G401 (cell line): Measurements from ENCODE around the gene SUCLG1. TPM values are rescaled to one million over a fixed set of nuclear protein-coding genes. Genes with fewer than 3 reads are reported as not detected.
"Not testable (repeated sequence)": the region's sequence is repeated elsewhere in the genome, so short reads cannot be mapped to it uniquely, and the experiment has no call there.

Experiments used
- DNase-seq: peaks from one replicate; pipeline ENCODE4 v3.0.0-alpha.2; 2015; ENCODE audit warnings: low spot score
- in situ Hi-C: cut with HindIII; loops from 2 replicates; pipeline ENCODE4 v1.10.0; 2016; ENCODE audit warnings: low sequenced_read_pairs, mixed read lengths
- total RNA-seq: library from RNA; depleted of rRNA; stranded (reverse); fragments of >200 nt; shearing (Covaris generic); gene quantifications from 2 replicates; pipeline ENCODE4 v1.2.3, GENCODE V29; 2014

Gene SUCLG1
- total RNA-seq, 1 experiment from 2014 or later = 49.6 TPM

GRCh38 chr2:84472856-84473565, 13.9 kb upstream of the SUCLG1 start:
- in situ Hi-C loops = no loop called here
- no peak for DNase-seq

GRCh38 chr2:84472423-84472822, 13.3 kb upstream of the SUCLG1 start:
- in situ Hi-C loops, DNase-seq: not testable (repeated sequence)

- in situ Hi-C loops = no loop called here
- DNase-seq = no peak
Observed at GRCh38 chr2:84467389-84467788, 8.3 kb upstream of the SUCLG1 start.

GRCh38 chr2:84461310-84461709, 2.2 kb upstream of the SUCLG1 start:
- DNase-seq = no peak
- in situ Hi-C loops = no loop called here

DNA sequence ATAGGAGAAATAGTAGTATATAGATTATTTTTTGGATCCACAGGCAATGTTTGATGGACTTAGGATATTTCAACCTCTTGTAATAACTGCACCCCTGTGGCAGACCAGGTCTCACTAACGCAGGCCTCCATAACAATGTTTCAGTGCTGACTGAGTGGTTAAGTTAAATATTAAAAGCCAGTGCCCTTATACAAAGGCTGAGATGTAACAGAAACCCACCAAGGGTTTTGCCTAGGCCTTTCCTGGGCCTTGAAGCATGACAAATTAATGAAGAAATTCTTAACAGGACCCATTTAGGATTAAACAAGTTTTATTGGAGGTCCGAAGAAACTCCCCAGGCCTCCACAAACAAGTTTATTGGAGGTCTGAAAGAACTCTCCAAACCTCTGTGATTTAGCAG, 1.6 kb upstream of the SUCLG1 start:
- no peak for DNase-seq
- in situ Hi-C loops = no loop called here

DNA sequence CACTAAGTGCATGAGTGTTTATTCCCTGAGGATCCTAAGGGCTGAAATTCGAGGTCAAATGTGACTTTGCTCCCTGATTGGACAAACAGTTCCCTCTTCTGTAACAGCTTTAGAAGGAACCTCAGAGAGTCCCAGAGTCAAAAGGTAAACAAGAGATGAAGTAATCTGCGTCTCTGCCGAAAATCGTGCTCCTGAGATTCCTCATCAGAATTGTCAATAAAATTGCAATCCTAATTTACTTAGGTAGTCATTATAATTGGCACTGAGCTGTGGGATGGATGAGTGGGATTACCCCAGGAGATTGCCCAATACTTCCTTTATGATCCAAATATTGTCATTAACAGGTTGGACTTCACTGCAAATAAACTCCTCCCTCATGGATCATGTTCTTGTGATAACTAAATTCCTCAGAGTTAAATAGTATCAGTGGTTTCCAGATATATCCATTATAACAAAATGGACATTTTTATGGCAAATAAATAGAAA, 907 bp upstream of the SUCLG1 start:
- in situ Hi-C loops = no loop called here
- no peak for DNase-seq

DNA sequence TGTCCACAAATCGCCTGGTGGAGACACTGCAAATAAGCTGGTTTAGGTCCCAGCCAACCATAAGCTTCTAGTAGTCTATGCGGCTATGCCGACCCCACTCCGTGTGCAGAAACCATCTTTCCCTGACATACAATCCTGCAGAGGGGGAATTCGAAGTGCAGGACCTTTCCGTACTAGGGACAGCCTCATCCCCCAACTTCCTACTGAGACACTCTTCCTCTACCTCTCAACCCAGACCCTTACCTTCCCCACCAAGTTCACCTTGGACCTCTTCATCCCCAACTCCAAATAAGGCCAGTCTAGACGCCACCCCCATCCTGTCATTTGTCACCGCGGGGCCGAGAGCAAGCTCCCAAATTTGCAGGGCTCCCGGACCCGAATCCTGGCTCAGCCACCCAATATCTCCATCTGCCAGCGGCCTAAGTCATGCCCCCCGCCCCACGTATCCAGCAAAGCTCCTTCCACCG, 496 bp downstream of the SUCLG1 start:
- DNase-seq = peak; percentile 40
- in situ Hi-C loops = no loop called here

GRCh38 chr2:84457686-84458085, 1.4 kb downstream of the SUCLG1 start:
- in situ Hi-C loops = no loop called here
- DNase-seq = no peak

- in situ Hi-C loops = no loop called here
- DNase-seq = no peak
Observed at GRCh38 chr2:84456156-84456555, 2.9 kb downstream of the SUCLG1 start.

DNA sequence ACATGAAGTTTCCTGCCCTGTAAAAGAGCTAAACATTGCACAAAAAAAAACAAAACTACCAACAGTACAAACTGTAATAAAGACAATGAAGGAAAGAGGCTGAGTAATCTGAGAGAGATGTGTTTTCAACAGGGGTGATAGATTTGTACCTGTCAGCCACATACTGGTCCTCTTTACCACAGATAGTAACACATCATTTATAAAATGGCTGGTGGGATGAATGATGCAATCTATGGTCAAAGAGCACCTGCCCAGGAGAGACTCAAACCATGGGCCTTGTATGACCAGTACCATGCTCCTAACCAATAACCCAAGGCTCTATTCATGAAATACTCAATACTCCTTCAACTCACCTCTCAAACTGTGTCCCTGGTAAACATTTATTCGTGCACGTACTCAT, 4.5 kb downstream of the SUCLG1 start:
- in situ Hi-C loops = no loop called here
- no peak for DNase-seq

GRCh38 chr2:84452624-84453023, 6.5 kb downstream of the SUCLG1 start:
- in situ Hi-C loops = no loop called here
- no peak for DNase-seq

- in situ Hi-C loops = no loop called here
- no peak for DNase-seq
Observed at GRCh38 chr2:84451579-84451978, 7.5 kb downstream of the SUCLG1 start.

DNA sequence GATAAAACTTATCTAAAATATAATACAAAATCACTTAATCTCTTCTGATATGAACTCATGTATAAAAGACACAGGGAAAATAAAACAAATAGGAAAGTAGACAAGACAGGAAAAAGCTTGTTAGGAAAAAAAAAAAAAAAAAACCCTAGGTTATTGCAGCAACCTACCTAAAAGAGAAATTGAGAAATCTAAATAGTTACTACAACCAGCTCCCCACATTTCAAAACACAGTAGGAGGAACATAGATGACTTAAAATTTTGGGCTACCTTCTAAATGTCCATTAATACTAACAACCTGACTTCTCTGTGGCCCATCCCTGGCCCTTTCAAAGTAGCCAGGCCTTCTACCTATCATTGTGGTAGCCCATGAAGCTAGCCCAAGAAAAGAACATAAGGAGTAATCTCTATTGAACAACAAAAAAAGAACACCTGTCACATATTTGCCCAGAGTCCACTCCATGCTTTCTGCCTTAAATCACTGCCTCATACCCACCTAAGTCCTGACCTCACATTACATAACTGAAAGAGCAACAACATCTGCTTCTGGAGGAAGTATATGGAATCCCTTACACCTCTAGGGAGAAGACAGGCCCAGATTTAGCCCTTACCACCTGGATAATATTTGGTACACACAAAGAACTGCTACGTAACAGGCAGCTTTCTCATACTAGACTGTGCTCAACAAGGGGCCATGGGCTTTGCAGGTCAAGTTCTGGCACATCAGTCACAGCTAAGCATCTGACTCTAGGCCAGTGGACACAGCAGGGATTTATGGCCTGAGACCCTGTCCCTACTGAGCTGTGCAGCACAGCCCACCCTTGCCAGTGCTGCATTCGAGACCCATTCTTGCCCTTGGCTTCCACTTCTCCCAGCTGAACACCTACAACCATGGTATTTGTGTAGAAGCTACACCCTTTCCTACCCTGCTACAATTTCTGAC, 8.5 kb downstream of the SUCLG1 start:
- DNase-seq = no peak
- in situ Hi-C loops = no loop called here

- no peak for DNase-seq
- in situ Hi-C loops = no loop called here
Observed at GRCh38 chr2:84449711-84450110, 9.4 kb downstream of the SUCLG1 start.

- no peak for DNase-seq
- in situ Hi-C loops = no loop called here
Observed at GRCh38 chr2:84449055-84449454, 10.0 kb downstream of the SUCLG1 start.

DNA sequence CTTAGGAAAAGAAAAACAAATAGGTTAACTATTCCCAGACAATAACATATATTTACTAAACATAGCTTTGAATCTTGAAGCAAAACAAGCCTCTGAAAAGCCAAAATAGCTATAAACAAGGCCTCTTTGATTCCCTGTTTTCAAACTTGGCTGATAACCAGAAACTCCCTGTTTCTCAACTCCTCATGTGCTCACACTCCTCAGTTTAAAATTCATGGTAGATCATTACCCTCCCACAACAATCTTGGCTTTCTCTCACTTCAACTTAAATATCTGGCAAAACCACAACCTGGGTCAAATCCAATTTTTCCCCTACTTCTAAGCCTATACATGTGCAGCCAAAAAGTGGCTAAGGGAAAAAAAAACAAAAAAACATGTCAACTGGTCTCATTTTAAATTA, 15.6 kb downstream of the SUCLG1 start:
- DNase-seq = no peak
- in situ Hi-C loops = no loop called here

DNA sequence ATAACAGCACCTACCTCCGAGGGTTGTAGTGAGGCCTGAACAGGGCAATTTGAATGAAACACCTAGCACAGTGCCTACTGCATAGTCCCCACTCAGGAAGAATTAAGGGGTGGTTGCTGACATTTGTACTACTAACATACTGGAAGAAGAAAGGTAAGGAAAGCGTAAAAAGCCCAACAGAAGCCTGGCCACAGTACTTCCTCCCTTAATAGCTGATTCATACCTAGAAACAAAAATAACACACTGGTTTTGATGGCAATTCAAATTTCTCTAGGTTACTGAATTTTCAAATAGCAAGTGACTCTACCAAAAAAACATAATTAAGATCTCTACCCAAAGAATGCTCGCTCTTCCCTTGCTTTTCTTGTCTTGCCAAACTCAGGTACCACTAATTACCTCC, 16.2 kb downstream of the SUCLG1 start:
- in situ Hi-C loops = no loop called here
- DNase-seq = no peak

- in situ Hi-C loops = no loop called here
- DNase-seq = no peak
Observed at GRCh38 chr2:84441505-84441904, 17.6 kb downstream of the SUCLG1 start.

- in situ Hi-C loops = no loop called here
- no peak for DNase-seq
Observed at GRCh38 chr2:84441036-84441435, 18.0 kb downstream of the SUCLG1 start.

GRCh38 chr2:84435345-84436025, 23.6 kb downstream of the SUCLG1 start:
- peak; percentile 27 for DNase-seq
- in situ Hi-C loops = no loop called here
